ENCODE measurements around the gene LRRC37B.
"Not testable (repeated sequence)": the region's sequence is repeated elsewhere in the genome, so short reads cannot be mapped to it uniquely, and the experiment has no call there.

The LRRC37B gene

DNA sequence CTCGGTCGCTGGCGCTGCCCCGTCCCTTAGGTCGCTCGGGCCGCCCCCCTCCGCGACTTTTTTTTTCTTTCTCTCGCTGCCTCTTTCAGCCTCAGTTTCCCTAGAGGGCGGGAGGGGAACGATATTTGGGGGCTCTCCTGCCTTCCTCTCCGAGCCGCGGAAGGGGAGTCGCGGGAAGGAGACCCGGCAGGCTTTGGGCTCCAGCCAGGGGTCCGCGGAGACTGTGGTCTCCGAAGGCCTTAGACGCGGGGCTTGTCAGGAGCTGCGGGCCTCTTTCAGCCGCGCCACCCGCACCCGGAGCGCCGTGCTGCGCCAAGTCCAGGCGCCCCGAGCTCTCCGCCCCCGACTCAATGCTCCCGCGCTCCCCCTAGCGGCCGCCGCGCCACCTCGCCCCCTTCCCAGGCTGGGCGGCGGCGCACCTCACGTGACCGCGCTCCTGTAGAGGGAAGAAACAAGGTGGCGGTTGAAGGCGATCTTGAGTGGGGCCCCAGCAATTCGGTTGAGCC lies at the start of gene LRRC37B:
Gene LRRC37B, plus strand, starts transcription at position 427 of the 506 bp plus-strand sequence. CDS start 14,010 bp downstream, outside the sequence.
- no peaks in the 10 kb centered on the region for H3K27me3 ChIP-seq (ENCODE audit: control insufficient read depth in 2 of 2, insufficient read depth in 2 of 2, low read length in 2 of 2)
- H3K27ac ChIP-seq (ENCODE audit: low read depth in 2 of 2, low read length in 2 of 2), result peak within 1 kb of the TSS; percentile 37 to 61
- no peaks in the 10 kb centered on the region for H3K9me3 ChIP-seq (ENCODE audit: control insufficient read depth in 2 of 2, low read length in 2 of 2)
- peak within 1 kb of the TSS; percentile 98 to 99 for H3K4me3 ChIP-seq (ENCODE audit: low read length in 2 of 2)
- no peaks in the 10 kb centered on the region for H3K36me3 ChIP-seq (ENCODE audit: control insufficient read depth in 2 of 2, insufficient read depth in 2 of 2, low read length in 2 of 2)
- H3K9ac ChIP-seq (ENCODE audit: low read depth in 1 of 2, low read length in 2 of 2), result peak within 1 kb of the TSS; percentile 87 to 89
- peaks cover 3 to 7% of the 10 kb centered on the region in 2 donors for H3K4me1 ChIP-seq (ENCODE audit: control insufficient read depth in 2 of 2, insufficient read depth in 2 of 2, low read length in 2 of 2)

DNA sequence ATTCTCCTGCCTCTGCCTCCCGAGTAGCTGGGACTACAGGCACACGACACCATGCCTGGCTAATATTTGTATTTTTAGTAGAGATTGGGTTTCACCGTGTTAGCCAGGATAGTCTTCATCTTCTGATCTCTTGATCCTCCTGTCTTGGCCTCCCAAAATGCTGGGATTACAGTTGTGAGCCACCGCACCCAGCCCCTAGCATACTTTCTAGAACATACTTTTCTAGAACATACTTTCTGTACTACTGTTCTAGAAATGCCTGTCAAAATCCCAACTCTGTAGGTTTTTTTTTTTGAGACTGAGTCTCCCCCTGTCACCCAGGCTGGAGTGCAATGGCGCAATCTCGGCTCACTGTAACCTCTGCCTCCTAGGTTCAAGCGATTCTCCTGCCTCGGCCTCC lies 43.1 kb upstream of the LRRC37B start:
- peaks cover 4 to 24% of the 10 kb centered on the region in 2 donors for H3K36me3 ChIP-seq (ENCODE audit: control insufficient read depth in 2 of 2, insufficient read depth in 2 of 2, low read length in 2 of 2)
- H3K9ac ChIP-seq (ENCODE audit: low read depth in 1 of 2, low read length in 2 of 2); H3K27ac ChIP-seq (ENCODE audit: low read depth in 2 of 2, low read length in 2 of 2); H3K4me1 ChIP-seq (ENCODE audit: control insufficient read depth in 2 of 2, insufficient read depth in 2 of 2, low read length in 2 of 2); H3K9me3 ChIP-seq (ENCODE audit: control insufficient read depth in 2 of 2, low read length in 2 of 2); H3K27me3 ChIP-seq (ENCODE audit: control insufficient read depth in 2 of 2, insufficient read depth in 2 of 2, low read length in 2 of 2); H3K4me3 ChIP-seq (ENCODE audit: low read length in 2 of 2): not testable (repeated sequence)

DNA sequence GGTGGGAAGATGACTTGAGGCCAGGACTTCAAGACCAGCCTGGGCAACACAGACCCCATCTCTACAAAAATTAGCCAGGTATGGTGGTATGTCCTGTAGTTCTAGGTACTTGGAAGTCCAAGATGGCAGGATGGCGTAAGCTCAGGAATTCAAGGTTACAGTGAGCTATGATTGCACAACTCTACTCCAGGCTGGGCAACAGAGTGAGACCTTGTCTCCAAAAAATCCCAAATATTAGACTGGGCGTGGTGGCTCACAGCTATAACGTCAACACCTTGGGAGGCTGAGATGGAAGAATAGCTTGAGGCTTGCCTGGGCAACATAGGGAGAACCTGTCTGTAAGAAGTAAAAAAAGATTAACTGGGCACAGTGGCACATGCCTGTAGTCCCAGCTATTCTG lies 39.5 kb upstream of the LRRC37B start:
- H3K27me3 ChIP-seq (ENCODE audit: control insufficient read depth in 2 of 2, insufficient read depth in 2 of 2, low read length in 2 of 2), result no peaks in the 10 kb centered on the region
- no peak overlapping the region for H3K27ac ChIP-seq (ENCODE audit: low read depth in 2 of 2, low read length in 2 of 2)
- H3K9ac ChIP-seq (ENCODE audit: low read depth in 1 of 2, low read length in 2 of 2), result no peak overlapping the region
- H3K4me3 ChIP-seq (ENCODE audit: low read length in 2 of 2), result no peak overlapping the region
- H3K4me1 ChIP-seq (ENCODE audit: control insufficient read depth in 2 of 2, insufficient read depth in 2 of 2, low read length in 2 of 2), result no peaks in the 10 kb centered on the region
- H3K36me3 ChIP-seq (ENCODE audit: control insufficient read depth in 2 of 2, insufficient read depth in 2 of 2, low read length in 2 of 2), result peaks cover 1 to 19% of the 10 kb centered on the region in 2 donors
- H3K9me3 ChIP-seq (ENCODE audit: control insufficient read depth in 2 of 2, low read length in 2 of 2), result no peaks in the 10 kb centered on the region

DNA sequence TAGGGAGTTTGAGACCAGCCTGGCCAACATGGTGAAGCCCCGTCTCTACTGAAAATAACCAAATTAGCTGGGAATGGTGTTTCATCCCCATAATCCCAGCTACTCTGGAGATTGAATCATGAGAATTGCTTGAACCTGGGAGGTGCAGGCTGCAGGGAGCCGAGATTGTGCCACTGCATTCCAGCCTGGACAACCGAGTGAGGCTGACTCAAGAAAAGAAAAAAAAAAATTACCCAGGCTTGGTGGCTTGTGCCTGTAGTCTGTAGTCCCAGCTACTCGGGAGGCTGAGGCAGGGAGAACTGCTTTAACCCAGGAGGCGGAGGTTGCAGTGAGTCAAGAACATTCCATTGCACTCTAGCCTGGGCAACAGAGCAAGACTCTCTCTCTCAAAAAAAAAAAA lies 36.8 kb upstream of the LRRC37B start:
- not testable (repeated sequence) for H3K4me3 ChIP-seq (ENCODE audit: low read length in 2 of 2); H3K4me1 ChIP-seq (ENCODE audit: control insufficient read depth in 2 of 2, insufficient read depth in 2 of 2, low read length in 2 of 2); H3K27ac ChIP-seq (ENCODE audit: low read depth in 2 of 2, low read length in 2 of 2); H3K9me3 ChIP-seq (ENCODE audit: control insufficient read depth in 2 of 2, low read length in 2 of 2); H3K9ac ChIP-seq (ENCODE audit: low read depth in 1 of 2, low read length in 2 of 2); H3K27me3 ChIP-seq (ENCODE audit: control insufficient read depth in 2 of 2, insufficient read depth in 2 of 2, low read length in 2 of 2)
- peaks cover 0 to 15% of the 10 kb centered on the region in 2 donors for H3K36me3 ChIP-seq (ENCODE audit: control insufficient read depth in 2 of 2, insufficient read depth in 2 of 2, low read length in 2 of 2)

DNA sequence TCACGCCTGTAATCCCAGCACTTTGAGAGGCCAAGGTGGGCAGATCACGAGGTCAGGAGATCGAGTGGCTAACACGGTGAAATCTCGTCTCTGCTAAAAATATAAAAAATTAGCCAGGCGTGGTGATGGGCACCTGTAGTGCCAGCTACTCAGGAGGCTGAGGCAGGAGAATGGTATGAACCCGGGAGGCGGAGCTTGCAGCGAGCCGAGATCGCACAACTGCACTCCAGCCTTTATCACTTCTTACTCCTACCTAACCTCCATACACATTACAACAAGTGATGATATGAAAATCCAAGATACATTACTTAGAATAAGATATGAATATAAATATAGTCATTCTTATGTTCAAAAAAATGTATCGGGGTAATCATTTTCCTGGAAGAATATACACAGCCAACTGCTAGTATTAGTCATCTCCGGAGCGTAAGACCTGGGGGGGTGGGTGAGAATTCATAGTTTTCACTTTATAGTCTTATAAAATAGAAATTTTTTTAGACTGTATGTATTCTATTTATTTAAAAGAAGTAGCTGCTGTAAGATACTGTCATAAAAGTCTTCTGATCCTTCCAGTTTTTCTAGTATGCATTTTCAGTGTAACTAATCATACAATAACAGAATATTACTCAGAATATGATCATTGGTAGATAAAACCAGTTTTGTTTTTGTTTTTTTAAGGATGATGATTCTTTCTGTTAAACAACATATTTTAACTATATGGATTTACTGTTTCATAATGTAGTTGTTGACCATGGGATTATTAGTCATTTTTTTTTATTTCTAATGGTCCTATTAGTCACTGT lies 32.7 kb upstream of the LRRC37B start:
- H3K4me1 ChIP-seq (ENCODE audit: control insufficient read depth in 2 of 2, insufficient read depth in 2 of 2, low read length in 2 of 2); H3K36me3 ChIP-seq (ENCODE audit: control insufficient read depth in 2 of 2, insufficient read depth in 2 of 2, low read length in 2 of 2); H3K27ac ChIP-seq (ENCODE audit: low read depth in 2 of 2, low read length in 2 of 2); H3K4me3 ChIP-seq (ENCODE audit: low read length in 2 of 2); H3K9me3 ChIP-seq (ENCODE audit: control insufficient read depth in 2 of 2, low read length in 2 of 2); H3K9ac ChIP-seq (ENCODE audit: low read depth in 1 of 2, low read length in 2 of 2); H3K27me3 ChIP-seq (ENCODE audit: control insufficient read depth in 2 of 2, insufficient read depth in 2 of 2, low read length in 2 of 2): not testable (repeated sequence)

DNA sequence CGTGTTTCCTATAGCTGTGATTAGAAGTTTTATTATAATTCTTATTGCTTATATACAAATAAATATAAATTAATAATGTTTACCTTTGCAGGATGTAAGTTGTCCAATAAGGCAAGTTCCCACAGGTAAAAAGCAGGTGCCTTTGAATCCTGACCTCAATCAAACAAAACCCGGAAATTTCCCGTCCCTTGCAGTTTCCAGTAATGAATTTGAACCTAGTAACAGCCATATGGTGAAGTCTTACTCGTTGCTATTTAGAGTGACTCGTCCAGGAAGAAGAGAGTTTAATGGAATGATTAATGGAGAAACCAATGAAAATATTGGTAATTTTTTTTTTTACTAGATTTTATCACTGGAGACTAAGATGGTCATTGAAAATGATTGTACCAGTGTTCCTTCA lies 31.8 kb upstream of the LRRC37B start:
- H3K27me3 ChIP-seq (ENCODE audit: control insufficient read depth in 2 of 2, insufficient read depth in 2 of 2, low read length in 2 of 2); H3K4me1 ChIP-seq (ENCODE audit: control insufficient read depth in 2 of 2, insufficient read depth in 2 of 2, low read length in 2 of 2); H3K9ac ChIP-seq (ENCODE audit: low read depth in 1 of 2, low read length in 2 of 2); H3K36me3 ChIP-seq (ENCODE audit: control insufficient read depth in 2 of 2, insufficient read depth in 2 of 2, low read length in 2 of 2); H3K27ac ChIP-seq (ENCODE audit: low read depth in 2 of 2, low read length in 2 of 2); H3K9me3 ChIP-seq (ENCODE audit: control insufficient read depth in 2 of 2, low read length in 2 of 2); H3K4me3 ChIP-seq (ENCODE audit: low read length in 2 of 2): not testable (repeated sequence)

DNA sequence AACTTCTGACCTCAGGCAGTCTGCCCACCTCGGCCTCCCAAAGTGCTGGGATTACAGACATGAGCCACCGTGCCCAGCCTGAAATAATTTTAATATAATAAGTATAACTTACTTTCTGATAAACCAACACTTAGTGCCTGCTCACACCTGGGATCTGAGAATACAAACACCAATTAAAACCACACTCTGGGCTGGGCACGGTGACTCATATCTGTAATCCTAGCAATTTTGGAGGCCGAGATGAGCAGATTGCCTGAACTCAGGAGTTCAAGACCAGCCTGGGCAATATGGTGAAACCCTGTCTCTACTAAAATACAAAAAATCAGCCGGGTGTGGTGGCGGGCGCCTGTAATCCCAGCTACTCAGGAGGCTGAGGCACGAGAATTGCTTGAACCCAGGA lies 15.4 kb upstream of the LRRC37B start:
- H3K27me3 ChIP-seq (ENCODE audit: control insufficient read depth in 2 of 2, insufficient read depth in 2 of 2, low read length in 2 of 2); H3K4me1 ChIP-seq (ENCODE audit: control insufficient read depth in 2 of 2, insufficient read depth in 2 of 2, low read length in 2 of 2); H3K27ac ChIP-seq (ENCODE audit: low read depth in 2 of 2, low read length in 2 of 2); H3K4me3 ChIP-seq (ENCODE audit: low read length in 2 of 2); H3K9me3 ChIP-seq (ENCODE audit: control insufficient read depth in 2 of 2, low read length in 2 of 2); H3K9ac ChIP-seq (ENCODE audit: low read depth in 1 of 2, low read length in 2 of 2): not testable (repeated sequence)
- peaks cover 21 to 50% of the 10 kb centered on the region in 2 donors for H3K36me3 ChIP-seq (ENCODE audit: control insufficient read depth in 2 of 2, insufficient read depth in 2 of 2, low read length in 2 of 2)

DNA sequence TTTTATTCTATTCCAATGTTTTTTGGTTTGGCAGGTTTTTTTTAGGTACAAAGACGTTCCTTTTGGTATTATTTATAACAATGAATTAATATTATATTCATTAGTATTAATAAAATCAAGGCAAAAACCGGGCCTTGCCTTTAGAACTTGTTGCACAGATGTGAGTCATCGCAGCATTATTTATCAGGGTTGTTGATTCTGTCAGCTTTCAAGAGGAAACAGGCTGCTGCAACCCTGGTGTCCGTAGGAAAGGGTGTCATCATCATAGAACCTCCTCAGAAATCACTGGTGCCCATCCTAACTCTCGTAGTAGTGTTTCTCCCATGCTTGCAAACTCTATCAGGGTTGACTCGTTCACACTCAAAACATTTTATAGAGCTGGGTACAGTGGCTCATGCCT lies 10.2 kb upstream of the LRRC37B start:
- Histone ChIP-seq H3K27me3 (ENCODE audit: control insufficient read depth in 2 of 2, insufficient read depth in 2 of 2, low read length in 2 of 2) (no peaks in the 10 kb centered on the region), H3K4me3 (ENCODE audit: low read length in 2 of 2) (no peak overlapping the region), H3K36me3 (ENCODE audit: control insufficient read depth in 2 of 2, insufficient read depth in 2 of 2, low read length in 2 of 2) (peaks cover 21 to 47% of the 10 kb centered on the region in 2 donors), H3K9me3 (ENCODE audit: control insufficient read depth in 2 of 2, low read length in 2 of 2) (no peaks in the 10 kb centered on the region), H3K4me1 (ENCODE audit: control insufficient read depth in 2 of 2, insufficient read depth in 2 of 2, low read length in 2 of 2) (no peaks in the 10 kb centered on the region), H3K9ac (ENCODE audit: low read depth in 1 of 2, low read length in 2 of 2) (no peak overlapping the region), H3K27ac (ENCODE audit: low read depth in 2 of 2, low read length in 2 of 2) (no peak overlapping the region)

DNA sequence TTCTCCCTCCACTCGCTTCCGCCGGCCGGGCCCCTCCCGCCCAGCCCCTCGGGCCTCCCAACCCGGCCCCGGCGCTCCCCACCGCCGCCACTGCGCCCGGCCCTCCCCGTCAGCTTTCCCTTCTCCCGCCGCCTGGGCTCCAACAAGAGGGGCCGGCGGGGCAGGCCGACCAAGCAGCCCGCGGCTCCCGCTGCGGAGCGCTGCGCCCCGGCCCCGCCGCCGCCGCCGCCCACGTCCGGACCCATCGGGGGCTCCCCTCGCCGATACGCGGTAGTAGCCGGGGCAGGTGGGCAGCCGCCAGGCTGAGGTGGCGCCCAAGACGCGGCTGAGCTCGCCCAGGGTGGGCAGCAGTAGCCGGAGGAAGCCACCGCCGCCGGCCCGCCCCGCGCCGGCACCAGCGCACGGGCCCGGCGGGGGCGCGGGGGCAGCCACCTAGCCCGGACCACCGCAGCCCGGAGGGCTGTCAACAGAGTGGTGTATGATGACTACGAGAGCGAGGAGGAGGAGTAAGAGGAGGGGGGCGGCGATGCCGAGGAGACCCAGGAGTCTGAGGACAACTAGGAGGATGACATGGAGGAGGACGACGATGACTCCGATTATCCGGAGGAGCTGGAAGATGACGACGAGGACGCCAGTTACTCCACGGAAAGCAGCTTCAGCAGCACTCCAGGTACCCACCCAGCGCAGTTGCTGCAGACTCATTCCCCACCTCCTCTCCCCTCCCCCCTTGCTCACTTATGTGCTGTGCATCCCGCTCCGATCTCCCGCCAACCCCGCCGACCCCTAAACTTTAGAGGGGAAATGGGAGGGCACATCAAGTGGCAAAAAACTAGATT lies 498 bp downstream of the LRRC37B start:
- peak overlapping the region; percentile 37 to 61 for H3K27ac ChIP-seq (ENCODE audit: low read depth in 2 of 2, low read length in 2 of 2)
- peak overlapping the region; percentile 87 to 89 for H3K9ac ChIP-seq (ENCODE audit: low read depth in 1 of 2, low read length in 2 of 2)
- peaks cover 3 to 7% of the 10 kb centered on the region in 2 donors for H3K4me1 ChIP-seq (ENCODE audit: control insufficient read depth in 2 of 2, insufficient read depth in 2 of 2, low read length in 2 of 2)
- H3K27me3 ChIP-seq (ENCODE audit: control insufficient read depth in 2 of 2, insufficient read depth in 2 of 2, low read length in 2 of 2), result no peaks in the 10 kb centered on the region
- no peaks in the 10 kb centered on the region for H3K9me3 ChIP-seq (ENCODE audit: control insufficient read depth in 2 of 2, low read length in 2 of 2)
- H3K36me3 ChIP-seq (ENCODE audit: control insufficient read depth in 2 of 2, insufficient read depth in 2 of 2, low read length in 2 of 2), result no peaks in the 10 kb centered on the region
- peak overlapping the region; percentile 98 to 99 for H3K4me3 ChIP-seq (ENCODE audit: low read length in 2 of 2)

DNA sequence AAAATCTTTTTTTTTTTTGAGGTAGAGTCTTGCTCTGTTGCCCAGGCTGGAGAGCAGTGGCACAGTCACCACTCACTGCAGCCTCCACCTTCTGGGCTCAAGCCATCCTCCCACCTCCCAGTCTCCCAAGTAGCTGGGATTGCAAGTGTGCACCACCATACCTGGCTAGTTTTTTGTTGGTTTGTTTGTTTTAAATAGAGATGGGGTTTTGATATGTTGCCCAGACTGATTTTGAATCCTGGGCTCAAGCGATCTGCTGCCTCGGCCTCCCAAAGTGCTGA lies 2.0 kb downstream of the LRRC37B start:
- no peak overlapping the region for H3K9ac ChIP-seq (ENCODE audit: low read depth in 1 of 2, low read length in 2 of 2)
- H3K36me3 ChIP-seq (ENCODE audit: control insufficient read depth in 2 of 2, insufficient read depth in 2 of 2, low read length in 2 of 2), result no peaks in the 10 kb centered on the region
- H3K9me3 ChIP-seq (ENCODE audit: control insufficient read depth in 2 of 2, low read length in 2 of 2), result no peaks in the 10 kb centered on the region
- H3K4me1 ChIP-seq (ENCODE audit: control insufficient read depth in 2 of 2, insufficient read depth in 2 of 2, low read length in 2 of 2), result peaks cover 3 to 7% of the 10 kb centered on the region in 2 donors
- peak overlapping the region in 1 of 2 donors; percentile 99 for H3K4me3 ChIP-seq (ENCODE audit: low read length in 2 of 2)
- H3K27ac ChIP-seq (ENCODE audit: low read depth in 2 of 2, low read length in 2 of 2), result no peak overlapping the region
- no peaks in the 10 kb centered on the region for H3K27me3 ChIP-seq (ENCODE audit: control insufficient read depth in 2 of 2, insufficient read depth in 2 of 2, low read length in 2 of 2)
